ENCODE data around the gene PDE4B. TPM values are rescaled to one million over a fixed set of nuclear protein-coding genes. Genes with fewer than 3 reads are reported as not detected.

Gene PDE4B
- total RNA-seq, 1 donor from 2014 or later: 10.9 TPM

GRCh38 chr1:66217561-66217960, 424.9 kb downstream of the PDE4B start:
- no peak overlapping the region for H3K27ac Mint-ChIP-seq
- peaks cover 2% of the 10 kb centered on the region for H3K36me3 Mint-ChIP-seq (ENCODE audit: low read depth)
- H3K4me3 Mint-ChIP-seq: no peak overlapping the region
- peaks cover 17% of the 10 kb centered on the region for H3K9me3 Mint-ChIP-seq
- peaks cover 14% of the 10 kb centered on the region for H3K4me1 Mint-ChIP-seq
- no peak for DNase-seq
- intact Hi-C loops (cut with micrococcal nuclease): no loop called here
- no peaks in the 10 kb centered on the region for H3K27me3 Mint-ChIP-seq

GRCh38 chr1:66220477-66220876, 427.8 kb downstream of the PDE4B start:
- intact Hi-C loops (cut with micrococcal nuclease): no loop called here
- DNase-seq: no peak
- Mint-ChIP-seq H3K27me3 (peaks cover 13% of the 10 kb centered on the region), H3K4me1 (peaks cover 3% of the 10 kb centered on the region), H3K36me3 (ENCODE audit: low read depth) (peaks cover 2% of the 10 kb centered on the region), H3K27ac (no peak overlapping the region), H3K9me3 (peaks cover 14% of the 10 kb centered on the region), H3K4me3 (no peak overlapping the region)

DNA sequence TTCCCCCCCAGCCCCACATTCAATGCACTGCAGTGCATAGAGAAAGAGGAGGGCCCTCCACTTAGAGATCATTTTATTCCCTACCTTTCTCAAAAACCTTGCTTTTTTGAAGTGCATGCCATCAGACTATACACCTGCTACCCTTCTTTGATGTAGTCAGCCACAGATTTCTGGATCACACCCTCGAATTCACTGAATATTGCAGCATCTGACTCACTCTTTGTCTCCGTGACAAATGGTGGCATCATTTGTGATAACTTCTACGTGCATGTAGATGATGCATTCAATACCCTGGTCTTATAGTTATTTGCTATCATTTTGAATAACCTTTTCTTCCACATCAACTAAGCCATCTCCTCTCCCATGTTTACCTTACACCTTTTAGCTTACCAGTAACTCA, 431.0 kb downstream of the PDE4B start:
- no peak overlapping the region for H3K4me3 Mint-ChIP-seq
- no peak overlapping the region for H3K27ac Mint-ChIP-seq
- intact Hi-C loops (cut with micrococcal nuclease): no loop called here
- peaks cover 6% of the 10 kb centered on the region for H3K9me3 Mint-ChIP-seq
- no peaks in the 10 kb centered on the region for H3K36me3 Mint-ChIP-seq (ENCODE audit: low read depth)
- DNase-seq: no peak
- peaks cover 13% of the 10 kb centered on the region for H3K27me3 Mint-ChIP-seq
- H3K4me1 Mint-ChIP-seq: no peaks in the 10 kb centered on the region

DNA sequence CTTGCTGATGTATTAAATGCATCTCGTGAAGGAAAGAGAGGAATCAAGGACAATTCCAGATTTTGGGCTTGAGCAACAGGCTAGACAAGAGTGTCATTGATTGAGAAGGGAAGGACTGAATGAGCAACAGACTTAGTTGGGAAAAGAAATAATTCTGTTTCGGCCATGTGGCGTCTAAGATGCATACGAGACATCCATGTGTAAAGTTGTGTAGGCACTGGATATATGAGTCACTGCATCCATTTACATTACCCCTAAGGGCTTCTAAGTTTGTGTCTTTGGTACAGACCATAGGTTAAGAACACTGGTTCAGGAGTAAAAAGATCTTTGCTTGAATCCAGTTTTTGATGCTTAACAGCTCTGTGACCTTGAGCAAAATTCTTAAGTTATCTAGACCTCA, 434.3 kb downstream of the PDE4B start:
- H3K36me3 Mint-ChIP-seq (ENCODE audit: low read depth): no peaks in the 10 kb centered on the region
- peaks cover 13% of the 10 kb centered on the region for H3K27me3 Mint-ChIP-seq
- peaks cover 6% of the 10 kb centered on the region for H3K9me3 Mint-ChIP-seq
- H3K27ac Mint-ChIP-seq: no peak overlapping the region
- peaks cover 2% of the 10 kb centered on the region for H3K4me1 Mint-ChIP-seq
- DNase-seq: no peak
- intact Hi-C loops (cut with micrococcal nuclease): no loop called here
- no peak overlapping the region for H3K4me3 Mint-ChIP-seq

GRCh38 chr1:66227966-66228365, 435.3 kb downstream of the PDE4B start:
- no peak overlapping the region for H3K27ac Mint-ChIP-seq
- intact Hi-C loops (cut with micrococcal nuclease): no loop called here
- peaks cover 2% of the 10 kb centered on the region for H3K4me1 Mint-ChIP-seq
- no peaks in the 10 kb centered on the region for H3K36me3 Mint-ChIP-seq (ENCODE audit: low read depth)
- no peak for DNase-seq
- H3K27me3 Mint-ChIP-seq: peaks cover 13% of the 10 kb centered on the region
- peaks cover 6% of the 10 kb centered on the region for H3K9me3 Mint-ChIP-seq
- no peak overlapping the region for H3K4me3 Mint-ChIP-seq

GRCh38 chr1:66231217-66231616, 438.5 kb downstream of the PDE4B start:
- Mint-ChIP-seq H3K27ac (no peak overlapping the region), H3K27me3 (peaks cover 17% of the 10 kb centered on the region), H3K4me1 (peaks cover 2% of the 10 kb centered on the region), H3K9me3 (no peaks in the 10 kb centered on the region), H3K4me3 (no peak overlapping the region), H3K36me3 (ENCODE audit: low read depth) (no peaks in the 10 kb centered on the region)
- intact Hi-C loops (cut with micrococcal nuclease): no loop called here
- DNase-seq: no peak

- peaks cover 21% of the 10 kb centered on the region for H3K27me3 Mint-ChIP-seq
- DNase-seq: no peak
- H3K4me3 Mint-ChIP-seq: no peak overlapping the region
- intact Hi-C loops (cut with micrococcal nuclease): no loop called here
- H3K36me3 Mint-ChIP-seq (ENCODE audit: low read depth): no peaks in the 10 kb centered on the region
- H3K27ac Mint-ChIP-seq: no peak overlapping the region
- peaks cover 2% of the 10 kb centered on the region for H3K4me1 Mint-ChIP-seq
- H3K9me3 Mint-ChIP-seq: no peaks in the 10 kb centered on the region
Observed at GRCh38 chr1:66231681-66232463, 439.2 kb downstream of the PDE4B start.

- H3K9me3 Mint-ChIP-seq: no peaks in the 10 kb centered on the region
- DNase-seq: no peak
- H3K36me3 Mint-ChIP-seq (ENCODE audit: low read depth): no peaks in the 10 kb centered on the region
- H3K4me1 Mint-ChIP-seq: peaks cover 2% of the 10 kb centered on the region
- H3K27ac Mint-ChIP-seq: no peak overlapping the region
- intact Hi-C loops (cut with micrococcal nuclease): no loop called here
- peaks cover 31% of the 10 kb centered on the region for H3K27me3 Mint-ChIP-seq
- H3K4me3 Mint-ChIP-seq: no peak overlapping the region
Observed at GRCh38 chr1:66237042-66237441, 444.3 kb downstream of the PDE4B start.

GRCh38 chr1:66237722-66238479, 445.2 kb downstream of the PDE4B start:
- no peak overlapping the region for H3K27ac Mint-ChIP-seq

GRCh38 chr1:66239834-66240233, 447.1 kb downstream of the PDE4B start:
- DNase-seq: no peak
- peaks cover 21% of the 10 kb centered on the region for H3K27me3 Mint-ChIP-seq
- no peaks in the 10 kb centered on the region for H3K36me3 Mint-ChIP-seq (ENCODE audit: low read depth)

More at GRCh38 chr1:66237722-66238479, 445.2 kb downstream of the PDE4B start:
- intact Hi-C loops (cut with micrococcal nuclease): no loop called here
- H3K9me3 Mint-ChIP-seq: no peaks in the 10 kb centered on the region
- peaks cover 2% of the 10 kb centered on the region for H3K4me1 Mint-ChIP-seq
- DNase-seq: no peak
- H3K36me3 Mint-ChIP-seq (ENCODE audit: low read depth): no peaks in the 10 kb centered on the region
- peaks cover 31% of the 10 kb centered on the region for H3K27me3 Mint-ChIP-seq
- no peak overlapping the region for H3K4me3 Mint-ChIP-seq

DNA sequence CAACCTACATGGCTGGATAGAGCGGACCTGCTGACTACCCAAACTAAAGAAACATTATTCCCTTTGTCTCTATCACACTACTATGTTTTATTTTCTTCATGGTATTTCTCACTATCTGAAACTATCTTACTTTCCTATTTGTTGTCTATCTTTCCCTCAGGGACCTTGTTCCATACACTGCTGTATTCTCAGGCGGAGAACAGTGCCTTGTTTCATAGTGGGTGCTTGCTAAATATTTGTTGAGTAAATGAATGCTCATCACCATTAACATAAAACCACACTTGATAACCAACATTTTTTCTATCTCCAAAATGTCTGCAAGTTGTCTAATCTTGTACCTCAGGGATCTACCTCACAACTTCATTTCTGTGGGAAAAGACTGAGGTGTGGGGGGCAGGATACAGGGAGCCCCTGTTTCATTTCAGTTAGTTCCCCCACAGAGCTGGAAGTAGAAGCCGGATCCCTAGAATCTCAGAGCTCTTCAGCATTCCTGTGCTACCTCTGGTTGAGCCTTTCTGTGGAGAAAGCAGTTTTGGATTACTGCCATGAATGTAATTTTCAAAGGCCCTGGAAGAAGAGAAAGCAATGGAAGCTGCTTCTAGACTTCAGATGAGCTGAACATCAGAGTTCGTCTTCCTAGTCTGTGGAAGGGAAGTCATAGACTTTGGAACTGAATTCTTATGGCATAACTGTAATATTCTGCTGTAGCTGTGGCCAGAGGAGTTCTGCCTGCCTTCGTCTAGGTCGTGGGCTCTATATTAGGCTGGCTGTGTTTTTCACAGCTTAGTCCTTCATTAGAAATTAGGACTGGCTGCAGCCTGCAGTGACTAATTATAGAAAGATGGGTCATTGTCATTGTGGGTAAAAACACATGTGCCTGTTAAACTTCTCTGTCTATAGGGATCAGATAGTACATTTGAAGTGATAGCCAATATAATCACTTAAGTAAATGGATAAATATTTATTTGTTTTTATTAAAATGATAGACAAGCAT, 448.1 kb downstream of the PDE4B start:
- no peak overlapping the region for H3K4me3 Mint-ChIP-seq
- H3K9me3 Mint-ChIP-seq: no peaks in the 10 kb centered on the region
- no peak for DNase-seq
- H3K27ac Mint-ChIP-seq: no peak overlapping the region
- no peaks in the 10 kb centered on the region for H3K36me3 Mint-ChIP-seq (ENCODE audit: low read depth)
- peaks cover 7% of the 10 kb centered on the region for H3K4me1 Mint-ChIP-seq
- intact Hi-C loops (cut with micrococcal nuclease): loop anchor here (5.0 to 10.0 kb wide), 5 partner anchors 73 to 1006 kb away; no protein-coding TSS in a partner anchor
- peaks cover 15% of the 10 kb centered on the region for H3K27me3 Mint-ChIP-seq

More at GRCh38 chr1:66239834-66240233, 447.1 kb downstream of the PDE4B start:
- Mint-ChIP-seq H3K4me1 (peaks cover 2% of the 10 kb centered on the region), H3K9me3 (no peaks in the 10 kb centered on the region), H3K4me3 (no peak overlapping the region), H3K27ac (no peak overlapping the region)
- intact Hi-C loops (cut with micrococcal nuclease): loop anchor here (5.0 to 10.0 kb wide), 5 partner anchors 73 to 1005 kb away; no protein-coding TSS in a partner anchor

DNA sequence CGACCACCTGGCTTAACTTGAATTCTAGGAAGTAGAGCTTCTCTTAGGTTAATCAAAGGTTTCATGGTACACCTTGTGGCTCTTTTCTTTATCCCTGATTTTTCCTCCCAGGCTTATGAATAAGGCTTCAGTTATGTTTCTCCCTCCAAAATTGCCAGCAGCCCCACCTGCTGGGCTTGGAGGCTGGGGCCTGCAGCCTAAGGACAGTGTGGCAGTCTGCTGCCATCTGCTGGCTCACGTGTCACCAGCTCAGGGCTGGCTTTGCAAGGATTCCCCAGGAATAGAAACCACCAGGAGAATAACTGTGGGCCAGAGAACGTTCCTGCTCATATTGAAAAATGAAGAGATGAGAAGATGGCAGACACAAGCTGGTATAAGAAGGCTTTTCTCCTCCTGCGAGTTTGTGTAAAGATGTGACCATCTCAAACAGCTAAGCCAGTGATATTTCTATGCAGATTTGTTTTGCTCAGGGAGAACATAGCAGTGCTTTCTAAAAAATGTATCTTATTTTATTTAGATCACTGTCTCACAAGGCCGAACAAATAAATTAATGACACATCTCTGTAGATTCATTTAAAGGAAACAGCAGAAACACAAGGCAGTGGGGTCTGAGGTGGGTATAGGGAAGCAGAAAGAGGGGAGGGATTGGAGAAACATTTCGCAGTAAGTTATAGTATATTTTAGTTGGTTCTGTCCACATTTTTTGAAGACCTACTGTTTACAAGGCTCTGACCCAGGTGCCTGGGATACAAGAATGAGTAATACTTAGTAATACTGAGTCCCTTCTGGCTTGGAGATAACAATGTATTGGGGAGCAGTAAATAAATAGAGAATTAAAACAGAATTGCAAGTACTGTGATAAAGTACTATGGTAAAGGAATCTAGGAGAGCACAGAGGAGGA, 450.2 kb downstream of the PDE4B start:
- peaks cover 25% of the 10 kb centered on the region for H3K4me1 Mint-ChIP-seq
- DNase-seq: peak; percentile 93
- H3K27ac Mint-ChIP-seq: no peak overlapping the region
- peaks cover 2% of the 10 kb centered on the region for H3K36me3 Mint-ChIP-seq (ENCODE audit: low read depth)
- H3K4me3 Mint-ChIP-seq: no peak overlapping the region
- no peaks in the 10 kb centered on the region for H3K9me3 Mint-ChIP-seq
- intact Hi-C loops (cut with micrococcal nuclease): loop anchor here (1.0 to 10.0 kb wide), 10 partner anchors 76 to 1008 kb away; no protein-coding TSS in a partner anchor
- peaks cover 6% of the 10 kb centered on the region for H3K27me3 Mint-ChIP-seq
